HUES6 (cell line): Measurements from ENCODE around the gene BCAS3.
"Not testable (repeated sequence)": the region's sequence is repeated elsewhere in the genome, so short reads cannot be mapped to it uniquely, and the experiment has no call there.

Experiments used
- H3K27ac ChIP-seq: 2 replicates; pipeline ENCODE4 v1.7.0; 2013; ENCODE audit warnings: low read depth, mild to moderate bottlenecking, low read length, inconsistent platforms
- H3K27me3 ChIP-seq: 2 replicates; pipeline ENCODE4 v1.6.1; 2013; ENCODE audit warnings: low read length; ENCODE audit not compliant: control insufficient read depth, insufficient read depth
- H3K36me3 ChIP-seq: 2 replicates; pipeline ENCODE4 v1.6.1; 2013; ENCODE audit warnings: low read length; ENCODE audit not compliant: control insufficient read depth, insufficient read depth
- H3K4me1 ChIP-seq: 2 replicates; pipeline ENCODE4 v1.6.1; 2013; ENCODE audit warnings: low read length; ENCODE audit not compliant: control insufficient read depth, insufficient read depth
- H3K4me3 ChIP-seq: 2 replicates; pipeline ENCODE4 v1.5.1; 2013; ENCODE audit warnings: low read depth, low read length
- H3K9ac ChIP-seq: one replicate; pipeline ENCODE4 v1.6.1; 2013; ENCODE audit warnings: mild to moderate bottlenecking, low read length
- H3K9me3 ChIP-seq: 2 replicates; pipeline ENCODE4 v1.6.1; 2013; ENCODE audit warnings: low read depth, low read length; ENCODE audit not compliant: control insufficient read depth, insufficient read depth

Gene BCAS3

DNA sequence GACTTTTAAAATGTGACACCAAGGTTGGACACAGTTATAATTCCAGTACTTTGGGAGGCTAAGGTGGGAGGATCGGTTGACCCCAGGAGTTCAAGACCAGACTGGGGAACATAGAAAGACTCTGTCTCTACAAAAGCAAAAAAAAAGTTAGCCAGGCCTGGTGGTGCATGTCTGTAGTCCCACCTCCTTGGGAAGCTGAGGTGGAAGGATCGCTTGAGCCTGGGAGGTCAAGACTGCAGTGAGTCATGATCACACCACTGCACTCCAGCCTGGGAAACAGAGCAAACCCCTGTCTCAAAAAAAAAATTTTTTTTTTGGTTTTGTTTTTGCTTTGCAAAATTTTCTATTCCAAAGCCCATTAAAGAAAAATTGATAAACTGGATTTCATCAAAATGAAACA lies 281.4 kb downstream of the BCAS3 start:
- H3K9me3 ChIP-seq: peaks cover 7% of the 10 kb centered on the region; the same call in 1 of the 2 replicates
- H3K36me3 ChIP-seq: no peaks in the 10 kb centered on the region
- H3K27me3 ChIP-seq: no peaks in the 10 kb centered on the region
- H3K4me1 ChIP-seq: no peaks in the 10 kb centered on the region; the same call in 1 of the 2 replicates
- H3K27ac ChIP-seq: no peak overlapping the region
- no peak overlapping the region for H3K4me3 ChIP-seq
- no peak overlapping the region for H3K9ac ChIP-seq

DNA sequence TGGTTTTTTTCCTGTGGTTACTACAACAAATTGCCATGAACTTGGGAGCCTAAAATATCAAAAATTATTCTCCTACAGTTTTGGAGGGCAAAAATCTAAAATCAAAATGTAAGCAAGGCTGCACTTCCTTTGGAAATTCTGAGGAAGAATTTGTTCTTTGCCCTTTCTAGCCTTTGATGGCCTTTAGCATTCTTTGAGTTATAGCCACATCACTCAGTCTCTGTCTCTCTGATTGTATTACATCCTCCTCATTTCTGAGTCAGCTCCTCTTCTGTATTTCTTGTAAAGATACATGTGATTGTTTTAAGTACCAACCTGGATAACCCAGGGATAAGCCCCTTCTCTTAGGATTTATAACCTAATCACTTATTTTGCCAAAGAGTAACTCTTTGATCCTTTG lies 282.0 kb downstream of the BCAS3 start:
- Histone ChIP-seq H3K4me3 (no peak overlapping the region), H3K4me1 (no peaks in the 10 kb centered on the region; the same call in 1 of the 2 replicates), H3K27me3 (no peaks in the 10 kb centered on the region), H3K9ac (no peak overlapping the region), H3K36me3 (no peaks in the 10 kb centered on the region), H3K9me3 (peaks cover 7% of the 10 kb centered on the region; the same call in 1 of the 2 replicates), H3K27ac (no peak overlapping the region)

DNA sequence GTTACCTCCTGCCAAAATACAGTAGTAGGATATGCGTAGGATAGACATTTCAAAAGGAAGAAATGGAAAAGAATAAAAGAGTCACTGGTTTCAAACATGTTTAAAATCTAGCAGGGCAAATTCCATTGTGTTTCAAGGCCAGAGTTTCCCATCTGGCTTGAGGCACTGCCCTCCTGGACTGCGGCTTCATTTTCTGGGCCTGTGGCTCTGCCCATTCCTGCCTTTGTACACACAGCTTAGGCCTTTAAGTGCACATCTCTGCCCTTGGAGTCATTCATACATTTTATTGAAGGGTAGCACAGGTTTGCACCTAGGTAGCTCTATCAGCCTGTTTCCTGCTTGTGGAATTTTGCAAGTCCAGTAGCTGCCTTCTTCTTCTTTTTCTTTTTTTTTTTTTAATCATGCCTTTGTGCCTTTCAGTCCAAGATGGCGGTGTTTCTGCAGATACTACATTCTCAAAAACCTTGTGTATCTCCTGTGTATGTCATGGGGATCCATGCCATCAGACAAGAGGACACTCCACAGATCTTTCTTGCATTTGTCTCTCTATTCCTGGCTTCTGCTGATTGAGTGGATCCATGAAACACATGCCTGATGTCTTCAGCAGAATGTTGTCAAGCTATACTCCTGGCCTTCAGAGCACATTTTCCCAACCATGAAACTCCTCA lies 282.9 kb downstream of the BCAS3 start:
- H3K4me1 ChIP-seq: no peaks in the 10 kb centered on the region; the same call in 1 of the 2 replicates
- H3K27ac ChIP-seq: no peak overlapping the region
- no peak overlapping the region for H3K4me3 ChIP-seq
- H3K9me3 ChIP-seq: peaks cover 7% of the 10 kb centered on the region; the same call in 1 of the 2 replicates
- H3K9ac ChIP-seq: no peak overlapping the region
- H3K27me3 ChIP-seq: no peaks in the 10 kb centered on the region
- H3K36me3 ChIP-seq: no peaks in the 10 kb centered on the region

DNA sequence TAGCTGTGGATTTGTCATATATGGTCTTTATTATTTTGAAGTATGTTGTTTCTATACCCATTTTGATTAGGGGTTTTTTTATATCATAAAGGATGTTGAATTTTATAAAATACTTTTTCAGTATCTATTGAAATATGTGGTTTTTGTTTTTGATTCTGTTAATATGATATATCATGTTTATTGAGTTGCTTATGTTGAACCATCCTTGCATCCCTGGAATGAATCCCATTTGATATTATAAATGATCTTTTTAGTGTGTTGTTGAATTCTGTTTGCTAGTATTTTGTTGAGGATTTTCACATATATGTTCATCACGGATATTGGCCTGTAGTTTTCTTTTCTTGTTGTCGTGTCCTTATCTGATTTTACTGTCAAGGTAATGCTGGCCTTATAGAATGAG lies 286.5 kb downstream of the BCAS3 start:
- H3K4me3 ChIP-seq: no peak overlapping the region
- H3K9me3 ChIP-seq: peaks cover 7% of the 10 kb centered on the region; the same call in 1 of the 2 replicates
- H3K9ac ChIP-seq: no peak overlapping the region
- no peak overlapping the region for H3K27ac ChIP-seq
- H3K36me3 ChIP-seq: no peaks in the 10 kb centered on the region
- no peaks in the 10 kb centered on the region for H3K27me3 ChIP-seq
- no peaks in the 10 kb centered on the region for H3K4me1 ChIP-seq

DNA sequence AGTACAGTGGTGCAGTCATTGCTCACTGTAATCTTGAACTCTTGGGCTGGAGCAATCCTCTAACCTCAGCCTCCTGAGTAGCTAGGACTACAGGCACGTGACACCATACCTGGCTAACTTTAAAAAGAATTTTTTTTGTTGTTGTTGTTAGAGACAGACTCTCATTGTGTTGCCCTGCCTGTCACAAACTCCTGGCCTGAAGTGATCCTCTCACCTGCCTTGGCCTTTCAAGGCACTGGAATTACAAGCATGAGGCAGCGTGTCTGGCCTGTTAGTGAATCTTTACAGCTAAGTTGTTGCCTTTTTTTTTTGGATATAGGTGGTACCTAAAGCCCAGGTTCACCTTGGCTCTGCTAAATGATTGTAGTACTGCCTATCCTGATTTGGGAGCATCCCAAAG lies 290.6 kb downstream of the BCAS3 start:
- Histone ChIP-seq H3K4me1 (no peaks in the 10 kb centered on the region), H3K27ac (no peak overlapping the region), H3K27me3 (no peaks in the 10 kb centered on the region), H3K4me3 (no peak overlapping the region), H3K9me3 (no peaks in the 10 kb centered on the region), H3K36me3 (no peaks in the 10 kb centered on the region), H3K9ac (no peak overlapping the region)

DNA sequence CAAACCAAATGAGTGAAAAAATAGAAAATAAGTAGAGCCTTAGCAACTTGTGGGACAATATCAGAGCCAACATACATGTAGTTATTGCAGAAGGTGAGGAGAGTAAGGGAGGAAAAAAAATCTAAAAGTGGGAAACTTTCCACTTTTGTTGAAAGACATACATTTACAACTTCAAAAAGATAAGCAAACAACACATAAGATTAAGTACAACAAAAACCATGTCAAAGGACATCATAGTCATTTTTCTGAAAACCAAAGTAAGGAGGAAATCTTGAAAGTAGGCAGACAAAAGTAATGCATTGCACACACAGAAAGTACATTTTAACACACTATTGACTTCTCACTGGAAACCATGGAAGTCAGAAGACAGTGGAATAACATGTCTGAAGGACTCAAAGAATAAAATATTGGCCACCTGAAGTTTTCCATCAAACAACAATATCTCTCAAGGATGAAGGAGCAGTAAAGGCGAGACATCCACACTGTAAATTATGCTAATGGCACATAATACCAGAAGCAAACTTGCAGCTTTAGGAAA lies 291.9 kb downstream of the BCAS3 start:
- Histone ChIP-seq H3K9me3 (no peaks in the 10 kb centered on the region), H3K4me1 (no peaks in the 10 kb centered on the region), H3K4me3 (no peak overlapping the region), H3K27ac (no peak overlapping the region), H3K27me3 (no peaks in the 10 kb centered on the region), H3K9ac (no peak overlapping the region), H3K36me3 (no peaks in the 10 kb centered on the region)

DNA sequence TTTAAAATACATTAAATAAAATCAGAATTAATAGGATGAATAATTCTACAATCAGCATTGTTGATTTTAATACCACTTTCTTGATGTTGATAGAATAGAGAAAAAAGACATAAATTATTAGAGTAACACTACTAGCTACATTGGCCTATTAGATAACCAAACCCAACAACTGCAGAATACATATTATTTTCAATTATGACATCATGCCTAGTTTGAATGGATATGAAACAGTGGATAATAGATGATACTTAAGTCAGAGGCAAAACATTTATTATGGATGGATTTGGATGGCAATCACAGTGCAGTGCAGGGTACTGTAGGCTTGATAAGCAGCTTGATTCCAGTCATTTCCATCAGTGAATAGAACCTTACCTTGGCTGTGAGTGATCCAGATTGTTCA lies 293.1 kb downstream of the BCAS3 start:
- Histone ChIP-seq H3K4me3 (no peak overlapping the region), H3K9me3 (no peaks in the 10 kb centered on the region)

DNA sequence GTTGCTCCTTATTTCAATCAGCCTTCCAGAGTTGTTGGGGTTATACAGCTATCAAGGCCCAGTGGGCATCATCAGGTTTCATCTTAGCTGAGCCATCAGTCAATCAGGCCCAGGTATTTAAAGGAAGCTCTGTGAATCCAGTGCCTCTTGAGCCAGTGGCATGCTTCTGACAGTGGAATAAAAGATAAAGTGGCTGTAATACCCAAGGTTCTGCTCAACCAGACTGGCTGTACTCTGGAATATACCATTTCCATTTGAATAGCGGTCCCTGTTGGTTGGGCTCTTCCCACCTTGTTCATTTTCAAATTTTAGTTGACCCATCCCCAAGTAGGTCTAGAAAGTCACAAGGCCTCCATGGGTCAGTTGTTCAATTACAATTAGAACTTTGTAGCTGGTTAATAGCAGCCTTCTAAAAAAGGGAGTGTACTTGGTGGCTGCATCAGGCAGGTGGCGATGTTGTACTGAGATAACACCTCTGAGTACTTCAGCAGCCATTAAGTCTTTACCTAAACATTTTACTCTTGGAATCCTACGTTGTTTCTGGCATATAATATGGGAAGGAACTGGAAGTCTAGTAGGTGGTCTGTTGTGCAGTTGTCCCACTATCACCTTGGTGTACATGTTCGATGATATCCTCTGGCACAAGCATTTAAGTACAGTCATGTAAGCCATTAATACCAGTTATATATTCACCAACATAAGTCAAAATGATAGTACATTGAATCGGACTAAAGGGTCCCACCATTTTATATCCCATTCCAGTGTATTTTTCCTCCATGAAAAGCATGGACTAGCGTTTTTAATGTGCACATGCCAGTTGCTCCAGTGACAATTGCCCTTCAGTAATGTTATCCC lies 294.1 kb downstream of the BCAS3 start:
- H3K27ac ChIP-seq: no peak overlapping the region
- no peaks in the 10 kb centered on the region for H3K36me3 ChIP-seq
- no peaks in the 10 kb centered on the region for H3K9me3 ChIP-seq
- no peaks in the 10 kb centered on the region for H3K27me3 ChIP-seq
- no peaks in the 10 kb centered on the region for H3K4me1 ChIP-seq
- H3K9ac ChIP-seq: no peak overlapping the region
- H3K4me3 ChIP-seq: no peak overlapping the region

More for the DNA sequence above, 293.1 kb downstream of the BCAS3 start:
- Histone ChIP-seq H3K36me3 (no peaks in the 10 kb centered on the region), H3K27ac (no peak overlapping the region), H3K4me1 (no peaks in the 10 kb centered on the region), H3K9ac (no peak overlapping the region), H3K27me3 (no peaks in the 10 kb centered on the region)

DNA sequence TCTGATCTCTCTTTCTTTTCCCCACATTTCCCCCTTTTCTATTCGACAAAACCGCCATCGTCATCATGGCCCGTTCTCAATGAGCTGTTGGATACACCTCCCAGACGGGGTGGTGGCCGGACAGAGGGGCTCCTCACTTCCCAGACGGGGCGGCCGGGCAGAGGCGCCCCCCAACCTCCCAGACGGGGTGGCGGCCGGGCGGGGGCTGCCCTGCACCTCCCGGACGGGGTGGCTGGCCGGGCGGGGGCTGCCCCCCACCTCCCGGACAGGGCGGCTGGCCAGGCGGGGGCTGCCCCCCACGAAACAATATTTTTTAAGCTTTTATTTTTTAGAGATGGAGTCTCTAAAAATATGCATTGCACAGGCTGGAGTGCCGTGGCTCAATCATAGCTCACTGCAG lies 299.2 kb downstream of the BCAS3 start:
- H3K27ac ChIP-seq, H3K36me3 ChIP-seq, H3K4me1 ChIP-seq, H3K4me3 ChIP-seq, H3K27me3 ChIP-seq, H3K9me3 ChIP-seq, H3K9ac ChIP-seq: not testable (repeated sequence)

DNA sequence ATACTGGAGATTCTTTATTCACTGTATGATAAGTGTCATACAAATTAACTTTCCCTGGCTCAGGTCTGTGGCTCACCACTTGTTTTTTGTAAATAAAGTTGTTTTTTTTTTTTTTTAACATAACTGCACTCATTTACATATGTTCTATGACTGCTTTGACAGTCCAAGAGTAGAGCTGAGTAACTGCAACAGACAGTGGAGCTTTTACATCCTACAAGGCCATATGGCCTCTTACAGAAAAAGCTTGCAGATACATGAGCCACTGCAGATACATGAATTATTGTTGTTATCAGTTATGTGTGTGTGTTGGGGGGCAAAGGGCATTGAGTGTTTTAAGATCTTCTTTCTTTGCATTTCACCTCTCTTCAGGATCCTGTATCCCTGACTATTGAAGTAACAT lies 311.7 kb downstream of the BCAS3 start:
- Histone ChIP-seq H3K9ac (no peak overlapping the region), H3K27ac (no peak overlapping the region), H3K4me3 (no peak overlapping the region), H3K9me3 (no peaks in the 10 kb centered on the region), H3K4me1 (no peaks in the 10 kb centered on the region), H3K36me3 (no peaks in the 10 kb centered on the region), H3K27me3 (no peaks in the 10 kb centered on the region)

DNA sequence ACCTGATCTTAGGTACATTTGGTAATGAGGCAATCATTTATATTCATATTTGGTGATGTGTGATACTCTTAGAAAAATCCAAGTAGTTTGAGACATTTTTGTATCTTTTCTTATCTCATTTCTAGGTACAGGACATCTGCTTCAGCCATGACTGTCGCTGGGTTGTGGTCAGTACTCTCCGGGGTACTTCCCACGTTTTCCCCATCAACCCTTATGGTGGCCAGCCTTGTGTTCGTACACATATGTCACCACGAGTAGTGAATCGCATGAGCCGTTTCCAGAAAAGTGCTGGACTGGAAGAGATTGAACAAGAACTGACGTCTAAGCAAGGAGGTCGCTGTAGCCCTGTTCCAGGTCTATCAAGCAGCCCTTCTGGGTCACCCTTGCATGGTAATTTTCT lies 312.2 kb downstream of the BCAS3 start:
- H3K4me3 ChIP-seq: no peak overlapping the region
- H3K27me3 ChIP-seq: no peaks in the 10 kb centered on the region
- H3K9me3 ChIP-seq: no peaks in the 10 kb centered on the region
- no peaks in the 10 kb centered on the region for H3K36me3 ChIP-seq
- no peak overlapping the region for H3K9ac ChIP-seq
- H3K27ac ChIP-seq: no peak overlapping the region
- no peaks in the 10 kb centered on the region for H3K4me1 ChIP-seq
